Subcutaneous abdominal adipose tissue (tissue), 5 donors: ENCODE results near the gene PHC2.

Source experiments
- H3K27ac ChIP-seq: one replicate; pipeline ENCODE4 v1.7.0; 2013; ENCODE audit warnings: low read depth, mild to moderate bottlenecking, inconsistent platforms, low read length, moderate library complexity
- H3K27me3 ChIP-seq, 5 donors: one replicate each; pipeline ENCODE4 v1.7.0; 2013; ENCODE audit warnings: low read length in 5 of 5, inconsistent platforms in 1 of 5; ENCODE audit not compliant: control insufficient read depth in 5 of 5, insufficient read depth in 4 of 5
- H3K36me3 ChIP-seq, 5 donors: one replicate each; pipeline ENCODE4 v1.7.0; 2013; ENCODE audit warnings: low read length in 5 of 5; ENCODE audit not compliant: control insufficient read depth in 5 of 5, insufficient read depth in 5 of 5
- H3K4me1 ChIP-seq, 5 donors: one replicate each; pipeline ENCODE4 v1.7.0; 2013; ENCODE audit warnings: low read length in 5 of 5, mild to moderate bottlenecking in 3 of 5, moderate library complexity in 1 of 5; ENCODE audit not compliant: control insufficient read depth in 5 of 5, insufficient read depth in 5 of 5
- H3K4me3 ChIP-seq, 5 donors: one replicate each; pipeline ENCODE4 v1.7.0; 2013; ENCODE audit warnings: low read length in 5 of 5, low read depth in 1 of 5
- H3K9ac ChIP-seq, 5 donors: one replicate each; pipeline ENCODE4 v1.7.0; 2013; ENCODE audit warnings: low read length in 5 of 5, mild to moderate bottlenecking in 4 of 5, moderate library complexity in 3 of 5
- H3K9me3 ChIP-seq, 5 donors: one replicate each; pipeline ENCODE4 v1.7.0; 2013; ENCODE audit warnings: low read length in 5 of 5; ENCODE audit not compliant: control insufficient read depth in 5 of 5
- donor health status: healthy.
- donor health status: healthy.
- donor health status: healthy.
- donor health status: healthy.
- donor health status: healthy.

Gene PHC2

DNA sequence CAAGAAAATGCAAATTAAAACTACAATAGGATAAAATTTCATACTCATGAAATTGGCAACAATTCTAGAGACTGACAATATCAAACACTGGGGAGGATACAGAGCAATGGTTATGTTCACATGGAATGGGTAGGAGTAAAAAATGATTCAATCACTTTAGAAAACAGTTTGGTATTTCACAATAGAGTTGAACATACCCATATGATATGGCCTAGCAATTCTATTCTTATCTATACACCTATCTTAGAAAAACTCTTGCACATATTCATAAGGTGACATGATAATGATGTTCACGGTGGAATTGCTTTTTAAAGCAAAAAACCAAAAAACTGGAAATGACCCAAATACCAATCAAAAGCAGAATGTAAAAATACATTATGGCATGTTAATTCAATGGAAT lies 28.7 kb downstream of the PHC2 start:
- Histone ChIP-seq H3K9me3 (peaks cover 0 to 6% (median 0%) of the 10 kb centered on the region in 5 donors), H3K27ac (no peak overlapping the region), H3K4me3 (no peak overlapping the region), H3K4me1 (peaks cover 0 to 4% (median 0%) of the 10 kb centered on the region in 5 donors), H3K27me3 (no peaks in the 10 kb centered on the region), H3K36me3 (no peaks in the 10 kb centered on the region), H3K9ac (no peak overlapping the region)

- peaks cover 0 to 5% (median 3%) of the 10 kb centered on the region in 5 donors for H3K4me1 ChIP-seq
- no peaks in the 10 kb centered on the region for H3K27me3 ChIP-seq
- peaks cover 0 to 3% (median 0%) of the 10 kb centered on the region in 5 donors for H3K9me3 ChIP-seq
- H3K9ac ChIP-seq: no peak overlapping the region
- H3K27ac ChIP-seq: no peak overlapping the region
- H3K36me3 ChIP-seq: no peaks in the 10 kb centered on the region
- H3K4me3 ChIP-seq: no peak overlapping the region
Observed at GRCh38 chr1:33401471-33401870, 29.4 kb downstream of the PHC2 start.

DNA sequence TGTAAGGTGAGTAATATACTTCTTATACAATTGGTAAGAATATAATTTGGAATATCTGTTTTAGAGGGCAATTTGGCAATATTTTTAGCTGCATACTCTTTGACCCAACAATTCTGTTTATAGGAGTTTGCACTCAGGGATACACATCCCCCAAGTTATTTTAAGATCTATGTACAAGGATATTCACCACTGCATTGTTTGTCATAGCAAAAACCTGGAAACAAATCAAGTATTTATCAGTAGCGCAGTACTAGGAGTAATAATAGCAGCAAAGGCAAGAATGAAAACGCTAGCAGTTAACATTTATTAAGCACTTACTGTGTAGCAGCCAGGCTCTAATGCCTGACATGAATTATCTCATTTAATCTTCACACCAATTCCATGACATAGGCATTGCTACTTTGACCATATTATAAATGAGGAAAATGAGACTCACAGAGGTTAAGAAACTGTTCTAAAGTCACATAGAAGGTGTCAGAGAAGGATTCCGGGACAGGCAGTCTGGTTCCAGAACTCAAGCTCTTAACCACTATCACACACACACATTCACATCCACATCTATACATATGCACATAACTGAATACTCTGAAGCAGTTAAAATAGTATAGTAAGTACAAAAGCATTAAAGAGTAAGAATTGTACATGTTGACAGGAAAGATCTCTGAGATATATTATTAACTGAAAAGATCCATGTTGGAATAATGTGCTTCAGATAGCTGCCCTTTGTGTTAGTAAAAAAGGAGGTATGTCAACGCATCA lies 30.6 kb downstream of the PHC2 start:
- H3K4me3 ChIP-seq: no peak overlapping the region
- H3K9me3 ChIP-seq: no peaks in the 10 kb centered on the region
- no peak overlapping the region for H3K9ac ChIP-seq
- no peaks in the 10 kb centered on the region for H3K36me3 ChIP-seq
- H3K27me3 ChIP-seq: no peaks in the 10 kb centered on the region
- H3K4me1 ChIP-seq: peaks cover 0 to 5% (median 3%) of the 10 kb centered on the region in 5 donors
- H3K27ac ChIP-seq: no peak overlapping the region

DNA sequence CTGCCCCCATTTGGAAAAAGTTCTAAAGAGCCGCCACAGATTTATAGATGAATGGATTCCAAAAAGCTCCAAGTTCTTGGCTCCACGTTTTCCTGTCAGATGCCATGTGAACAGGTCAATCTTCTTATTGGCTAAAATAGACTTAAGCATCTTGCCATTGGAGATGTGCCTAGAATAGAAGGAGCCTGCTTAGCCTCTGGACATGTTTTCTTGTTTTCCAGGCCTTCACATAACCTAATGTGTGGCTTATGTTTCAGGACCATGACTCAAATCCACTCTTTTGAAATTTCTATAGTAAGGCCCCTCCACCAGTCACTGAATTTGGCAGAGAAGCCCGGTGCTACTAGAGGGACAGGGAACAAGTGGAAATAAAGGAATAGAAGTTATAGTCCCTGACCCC lies 31.5 kb downstream of the PHC2 start:
- no peak overlapping the region for H3K9ac ChIP-seq
- no peak overlapping the region for H3K4me3 ChIP-seq
- peaks cover 0 to 12% (median 5%) of the 10 kb centered on the region in 5 donors for H3K4me1 ChIP-seq
- no peaks in the 10 kb centered on the region for H3K36me3 ChIP-seq
- no peak overlapping the region for H3K27ac ChIP-seq
- H3K27me3 ChIP-seq: no peaks in the 10 kb centered on the region
- H3K9me3 ChIP-seq: no peaks in the 10 kb centered on the region

DNA sequence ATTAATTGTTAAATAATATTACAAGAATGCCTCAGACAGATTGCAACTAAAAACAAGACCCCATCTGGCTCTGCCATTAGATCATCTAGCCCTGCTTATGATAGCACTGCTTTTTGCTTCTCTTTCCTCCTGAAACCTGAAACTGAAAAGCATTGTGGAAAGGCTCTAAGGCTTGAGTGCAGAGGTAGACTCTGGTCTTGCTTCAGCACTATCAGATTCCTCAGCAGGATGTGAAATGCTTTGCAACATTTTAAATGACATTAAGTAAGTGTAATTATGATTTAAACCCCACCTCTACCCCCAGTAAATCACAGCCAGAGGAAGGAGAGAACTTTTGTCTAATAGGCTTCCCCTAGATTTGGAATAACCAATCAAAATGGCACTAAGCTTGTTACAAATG lies 32.9 kb downstream of the PHC2 start:
- Histone ChIP-seq H3K4me1 (peaks cover 0 to 13% (median 6%) of the 10 kb centered on the region in 5 donors), H3K36me3 (no peaks in the 10 kb centered on the region), H3K9ac (no peak overlapping the region), H3K27ac (no peak overlapping the region), H3K27me3 (no peaks in the 10 kb centered on the region), H3K9me3 (no peaks in the 10 kb centered on the region), H3K4me3 (no peak overlapping the region)

- Histone ChIP-seq H3K9ac (no peak overlapping the region), H3K4me1 (peaks cover 0 to 13% (median 6%) of the 10 kb centered on the region in 5 donors), H3K4me3 (no peak overlapping the region), H3K27me3 (no peaks in the 10 kb centered on the region), H3K27ac (no peak overlapping the region), H3K9me3 (no peaks in the 10 kb centered on the region), H3K36me3 (no peaks in the 10 kb centered on the region)
Observed at GRCh38 chr1:33397125-33397506, 33.8 kb downstream of the PHC2 start.

GRCh38 chr1:33396188-33397124 lies 34.4 kb downstream of the PHC2 start:
- H3K27ac ChIP-seq: no peak overlapping the region

DNA sequence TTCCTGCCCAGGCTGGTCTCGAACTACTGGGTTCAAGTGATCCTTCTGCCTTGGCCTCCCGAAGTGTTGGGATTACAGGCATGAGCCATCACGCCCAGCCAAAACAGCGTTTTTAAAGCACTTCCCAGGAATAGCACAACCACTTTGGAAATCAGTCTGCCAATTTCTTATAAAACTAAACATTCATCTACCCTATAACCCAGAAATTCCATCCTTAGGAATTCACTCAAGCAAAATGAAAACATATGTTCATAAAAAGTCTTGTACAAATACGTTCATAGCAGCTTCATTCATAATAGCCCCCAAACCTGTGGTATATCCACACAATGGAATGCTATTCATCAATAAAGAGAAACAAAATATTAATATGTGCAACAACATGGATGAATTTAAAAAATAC lies 36.1 kb downstream of the PHC2 start:
- no peaks in the 10 kb centered on the region for H3K9me3 ChIP-seq
- no peaks in the 10 kb centered on the region for H3K27me3 ChIP-seq
- peaks cover 0 to 15% (median 8%) of the 10 kb centered on the region in 5 donors for H3K4me1 ChIP-seq
- H3K27ac ChIP-seq: no peak overlapping the region
- no peaks in the 10 kb centered on the region for H3K36me3 ChIP-seq
- H3K9ac ChIP-seq: no peak overlapping the region
- H3K4me3 ChIP-seq: no peak overlapping the region

More at GRCh38 chr1:33396188-33397124, 34.4 kb downstream of the PHC2 start:
- no peaks in the 10 kb centered on the region for H3K9me3 ChIP-seq
- no peaks in the 10 kb centered on the region for H3K36me3 ChIP-seq
- H3K4me1 ChIP-seq: peaks cover 0 to 13% (median 6%) of the 10 kb centered on the region in 5 donors
- H3K9ac ChIP-seq: no peak overlapping the region
- H3K27me3 ChIP-seq: no peaks in the 10 kb centered on the region
- no peak overlapping the region for H3K4me3 ChIP-seq

DNA sequence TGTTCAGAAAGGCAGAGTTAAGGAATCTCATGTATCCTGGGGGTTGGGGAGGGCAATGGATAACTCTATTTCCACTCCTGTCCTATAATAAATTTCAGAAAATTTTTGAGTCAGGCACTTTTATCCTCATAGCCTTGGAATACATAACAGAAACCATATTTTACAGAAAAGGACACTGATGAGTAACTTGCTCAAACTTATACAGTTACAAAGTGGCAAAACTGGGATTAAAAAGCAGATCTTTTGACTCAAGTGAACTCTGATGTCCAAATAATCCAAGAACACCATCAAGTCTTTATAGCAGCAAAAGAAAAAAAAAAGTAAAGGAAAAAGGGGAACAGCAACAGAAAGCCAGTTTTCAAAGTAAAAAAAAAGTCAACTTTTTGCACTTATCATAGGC lies 36.9 kb downstream of the PHC2 start:
- Histone ChIP-seq H3K27me3 (no peaks in the 10 kb centered on the region), H3K27ac (no peak overlapping the region), H3K9me3 (no peaks in the 10 kb centered on the region), H3K9ac (no peak overlapping the region), H3K4me1 (peaks cover 0 to 23% (median 16%) of the 10 kb centered on the region in 5 donors), H3K4me3 (no peak overlapping the region), H3K36me3 (no peaks in the 10 kb centered on the region)

- Histone ChIP-seq H3K9ac (no peak overlapping the region), H3K36me3 (no peaks in the 10 kb centered on the region), H3K4me3 (no peak overlapping the region), H3K27me3 (no peaks in the 10 kb centered on the region), H3K9me3 (no peaks in the 10 kb centered on the region), H3K27ac (no peak overlapping the region), H3K4me1 (peaks cover 0 to 24% (median 20%) of the 10 kb centered on the region in 5 donors)
Observed at GRCh38 chr1:33393524-33393923, 37.4 kb downstream of the PHC2 start.
